Activated naive CD4-positive, alpha-beta T cell treated with anti-CD3 and anti-CD28 coated beads, Interleukin-2, amount 50 U/mL, for 24 hours (primary cell): Measurements from ENCODE around the gene AIM2.

Experiments
- H3K27ac Mint-ChIP-seq: one replicate; pipeline ENCODE4 v1.8.0; 2021; ENCODE audit warnings: mild to moderate bottlenecking, mixed read lengths
- H3K27me3 Mint-ChIP-seq: one replicate; pipeline ENCODE4 v1.8.0; 2021; ENCODE audit warnings: mixed read lengths
- H3K36me3 Mint-ChIP-seq: one replicate; pipeline ENCODE4 v1.8.0; 2021; ENCODE audit warnings: mixed read lengths
- H3K4me1 Mint-ChIP-seq: one replicate; pipeline ENCODE4 v1.8.0; 2021; ENCODE audit warnings: mixed read lengths
- H3K4me3 Mint-ChIP-seq: one replicate; pipeline ENCODE4 v1.8.0; 2021; ENCODE audit warnings: mild to moderate bottlenecking, mixed read lengths
- H3K9me3 Mint-ChIP-seq: one replicate; pipeline ENCODE4 v1.8.0; 2021; ENCODE audit warnings: mixed read lengths

Gene AIM2

GRCh38 chr1:159088546-159089183 is 12.1 kb upstream of the AIM2 start:
- H3K36me3 Mint-ChIP-seq: no peaks in the 10 kb centered on the region
- no peaks in the 10 kb centered on the region for H3K9me3 Mint-ChIP-seq
- H3K4me3 Mint-ChIP-seq: no peak overlapping the region
- no peaks in the 10 kb centered on the region for H3K27me3 Mint-ChIP-seq
- H3K27ac Mint-ChIP-seq: no peak overlapping the region
- H3K4me1 Mint-ChIP-seq: peaks cover 26% of the 10 kb centered on the region

DNA sequence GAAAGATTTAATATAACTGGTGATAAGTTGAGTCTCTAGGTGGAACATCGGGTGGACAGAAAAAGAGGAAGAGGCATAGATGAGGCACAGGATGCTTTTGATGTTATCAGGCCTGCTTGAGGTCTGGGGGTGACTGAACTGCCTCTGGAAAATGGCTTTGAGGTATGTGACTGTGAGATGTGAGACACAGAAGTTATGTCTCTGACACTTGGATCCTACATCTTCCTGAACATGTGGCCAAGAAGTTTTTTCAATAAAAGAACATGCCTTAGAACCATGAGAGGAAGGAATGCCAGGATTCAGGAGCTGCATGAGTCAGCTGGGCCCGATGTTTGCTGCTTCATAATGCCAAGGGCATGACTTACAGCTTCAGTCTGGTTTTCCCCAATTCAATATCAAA is 11.5 kb upstream of the AIM2 start:
- H3K27me3 Mint-ChIP-seq: no peaks in the 10 kb centered on the region
- no peaks in the 10 kb centered on the region for H3K9me3 Mint-ChIP-seq
- no peak overlapping the region for H3K4me3 Mint-ChIP-seq
- no peaks in the 10 kb centered on the region for H3K36me3 Mint-ChIP-seq
- H3K27ac Mint-ChIP-seq: no peak overlapping the region
- H3K4me1 Mint-ChIP-seq: peaks cover 26% of the 10 kb centered on the region

DNA sequence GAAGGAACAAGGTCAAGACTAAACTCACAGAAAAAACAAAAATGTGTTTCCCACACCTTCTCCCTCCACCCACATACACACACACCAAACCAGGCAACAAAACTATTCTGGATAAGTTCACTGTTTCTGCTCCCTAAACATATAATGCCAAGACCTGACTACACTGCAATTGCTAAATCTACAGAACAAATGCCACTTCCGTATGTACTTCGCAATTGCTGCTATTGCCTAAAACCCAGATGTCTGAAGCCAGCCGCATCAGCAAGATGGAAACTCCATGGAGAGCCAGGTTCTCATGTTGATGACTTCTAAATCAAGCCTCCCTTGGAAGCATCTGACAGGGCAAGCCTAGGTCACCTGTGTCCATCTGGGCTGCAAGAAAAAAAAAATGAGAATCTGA is 8.3 kb upstream of the AIM2 start:
- Mint-ChIP-seq H3K27me3 (peaks cover 2% of the 10 kb centered on the region), H3K9me3 (no peaks in the 10 kb centered on the region), H3K36me3 (no peaks in the 10 kb centered on the region), H3K4me1 (peaks cover 9% of the 10 kb centered on the region), H3K27ac (no peak overlapping the region), H3K4me3 (no peak overlapping the region)

- Mint-ChIP-seq H3K27me3 (peaks cover 2% of the 10 kb centered on the region), H3K4me1 (peaks cover 9% of the 10 kb centered on the region), H3K36me3 (no peaks in the 10 kb centered on the region), H3K9me3 (no peaks in the 10 kb centered on the region), H3K27ac (no peak overlapping the region), H3K4me3 (no peak overlapping the region)
Observed at GRCh38 chr1:159084152-159084551, 7.6 kb upstream of the AIM2 start.

DNA sequence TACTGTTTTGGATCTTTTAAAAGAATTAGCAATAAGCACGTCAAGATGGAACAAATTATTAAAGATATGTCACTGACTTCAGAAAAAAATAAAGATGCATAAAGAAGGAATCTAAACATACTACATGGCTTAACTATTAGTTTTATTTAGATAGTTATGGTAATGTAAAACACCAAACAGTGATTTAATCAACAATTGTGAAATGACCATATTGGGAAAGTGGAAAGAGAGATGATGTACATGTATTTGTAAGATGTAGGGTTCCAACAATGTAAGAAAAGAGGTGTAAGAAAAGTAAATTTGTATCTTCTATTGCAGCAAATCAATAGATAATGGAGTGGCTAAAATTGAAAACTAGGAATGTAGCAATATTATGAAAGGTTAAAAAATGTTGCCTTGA is 6.4 kb upstream of the AIM2 start:
- H3K4me3 Mint-ChIP-seq: no peak overlapping the region
- peaks cover 2% of the 10 kb centered on the region for H3K27me3 Mint-ChIP-seq
- H3K36me3 Mint-ChIP-seq: no peaks in the 10 kb centered on the region
- H3K4me1 Mint-ChIP-seq: peaks cover 6% of the 10 kb centered on the region
- no peaks in the 10 kb centered on the region for H3K9me3 Mint-ChIP-seq
- no peak overlapping the region for H3K27ac Mint-ChIP-seq

GRCh38 chr1:159081626-159082025 is 5.1 kb upstream of the AIM2 start:
- Mint-ChIP-seq H3K9me3 (no peaks in the 10 kb centered on the region), H3K4me3 (no peak overlapping the region), H3K27ac (no peak overlapping the region), H3K36me3 (no peaks in the 10 kb centered on the region), H3K4me1 (peaks cover 16% of the 10 kb centered on the region), H3K27me3 (peaks cover 2% of the 10 kb centered on the region)

DNA sequence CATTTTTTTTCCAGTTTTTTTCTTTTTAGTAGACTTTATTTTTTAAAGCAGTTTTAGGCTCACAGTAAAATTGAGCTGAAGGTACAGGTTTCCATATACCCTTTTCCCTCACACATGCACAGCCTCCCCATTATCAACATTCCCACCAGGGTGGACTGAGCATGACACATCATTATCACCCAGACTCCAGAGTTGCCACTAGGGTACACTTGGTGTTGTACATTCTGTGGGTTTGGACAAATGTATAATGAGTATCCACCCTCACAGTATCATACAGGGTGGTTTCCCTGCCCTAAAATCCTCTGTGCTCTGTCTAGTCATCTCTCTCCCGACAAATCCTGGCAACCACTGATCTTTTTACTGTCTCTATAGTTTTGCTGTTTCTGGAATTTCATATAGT is 3.0 kb upstream of the AIM2 start:
- no peaks in the 10 kb centered on the region for H3K9me3 Mint-ChIP-seq
- no peak overlapping the region for H3K4me3 Mint-ChIP-seq
- H3K27ac Mint-ChIP-seq: no peak overlapping the region

DNA sequence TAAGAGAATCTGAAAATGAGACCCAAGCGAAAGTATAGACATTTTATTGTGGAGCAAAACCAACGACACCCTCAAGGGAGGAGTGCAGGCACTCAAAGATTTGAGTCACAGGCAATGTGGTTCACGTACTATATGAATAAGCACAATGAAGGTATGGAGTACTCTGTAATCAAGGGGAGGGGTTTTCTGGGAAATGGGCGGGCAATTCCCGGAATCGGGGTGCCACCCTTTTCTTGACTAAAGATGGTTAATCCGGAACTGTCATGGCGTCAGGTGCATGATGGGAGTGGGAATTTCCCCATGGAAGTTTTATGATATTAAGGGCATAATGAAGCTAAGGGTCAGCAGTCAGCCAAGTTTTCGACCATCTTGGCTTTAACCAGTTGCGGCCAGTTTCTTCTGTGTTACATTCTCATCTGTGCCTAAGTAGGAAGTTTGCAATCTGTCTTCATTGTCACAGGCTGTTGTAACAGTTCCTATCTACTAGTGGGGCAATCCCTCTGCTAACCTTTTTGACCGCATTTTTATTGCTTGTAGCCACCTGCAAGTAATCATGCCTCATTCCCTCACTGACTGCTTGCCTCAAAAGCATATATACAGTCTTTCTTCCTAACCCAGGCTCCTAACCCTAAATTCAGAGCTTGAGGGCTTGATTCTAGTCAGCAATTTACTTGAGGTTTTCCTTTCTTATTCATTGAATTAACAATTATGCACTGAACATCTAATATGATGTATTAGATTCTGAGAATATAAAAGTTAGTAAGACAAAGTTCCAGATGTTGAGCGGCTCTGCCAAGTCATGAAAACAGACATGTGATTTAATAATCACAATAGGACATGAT is 775 bp upstream of the AIM2 start:
- peak overlapping the region; percentile 94 for H3K27ac Mint-ChIP-seq
- no peaks in the 10 kb centered on the region for H3K36me3 Mint-ChIP-seq

More for the DNA sequence above, 3.0 kb upstream of the AIM2 start:
- Mint-ChIP-seq H3K36me3 (no peaks in the 10 kb centered on the region), H3K27me3 (peaks cover 2% of the 10 kb centered on the region), H3K4me1 (peaks cover 20% of the 10 kb centered on the region)

GRCh38 chr1:159071970-159072582 is 4.5 kb downstream of the AIM2 start:
- Mint-ChIP-seq H3K9me3 (no peaks in the 10 kb centered on the region), H3K4me3 (no peak overlapping the region), H3K4me1 (peaks cover 30% of the 10 kb centered on the region), H3K36me3 (peaks cover 1% of the 10 kb centered on the region), H3K27ac (no peak overlapping the region), H3K27me3 (peaks cover 1% of the 10 kb centered on the region)

More for the DNA sequence above, 775 bp upstream of the AIM2 start:
- Mint-ChIP-seq H3K4me1 (peaks cover 20% of the 10 kb centered on the region), H3K27me3 (peaks cover 1% of the 10 kb centered on the region), H3K4me3 (peak overlapping the region; percentile 27), H3K9me3 (no peaks in the 10 kb centered on the region)

GRCh38 chr1:159068886-159069285 is 7.7 kb downstream of the AIM2 start:
- Mint-ChIP-seq H3K27me3 (peaks cover 1% of the 10 kb centered on the region), H3K9me3 (no peaks in the 10 kb centered on the region), H3K36me3 (peaks cover 1% of the 10 kb centered on the region), H3K4me1 (peaks cover 28% of the 10 kb centered on the region), H3K4me3 (no peak overlapping the region), H3K27ac (no peak overlapping the region)

DNA sequence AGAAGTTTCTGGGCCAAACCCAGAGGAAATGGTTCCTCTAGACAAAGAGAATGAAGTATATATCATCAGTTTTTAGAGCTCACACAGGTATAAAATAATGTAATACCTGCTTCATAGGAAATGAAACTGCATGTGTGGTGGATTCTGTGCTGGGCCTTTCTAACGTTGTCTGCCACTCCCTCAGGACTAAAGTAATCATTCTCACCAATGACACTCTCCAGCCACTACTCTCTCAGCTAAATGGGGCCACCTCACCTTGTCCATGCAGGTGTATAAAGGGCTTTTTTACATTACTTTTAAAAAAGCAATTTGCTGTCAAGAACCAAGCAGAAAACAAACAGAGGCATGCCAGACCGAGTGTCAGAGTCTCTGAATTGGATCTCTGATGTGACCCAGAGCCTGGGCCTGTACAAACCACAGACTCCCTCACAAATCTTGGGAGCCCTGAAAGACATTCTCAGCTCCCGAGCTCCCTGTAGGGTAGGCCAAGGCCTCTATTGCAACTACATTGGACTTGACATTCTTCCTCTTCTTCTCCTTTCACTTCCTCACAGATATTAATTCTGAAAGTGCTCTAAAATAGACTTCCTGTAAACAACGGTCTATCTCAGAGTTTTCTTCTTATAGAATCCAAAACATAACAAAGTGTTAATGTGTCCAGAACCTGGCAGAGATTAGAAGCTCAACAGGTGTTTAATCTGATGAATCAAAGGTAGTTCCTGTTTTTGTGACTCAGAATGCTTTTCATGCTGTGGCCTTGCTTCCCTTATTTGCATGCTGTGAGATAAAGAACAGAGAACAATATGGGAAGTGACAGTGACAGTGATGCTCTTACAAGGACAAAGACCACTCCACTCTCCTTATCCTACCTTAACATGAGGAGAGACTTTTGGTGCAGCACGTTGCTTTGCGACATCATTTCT is 8.6 kb downstream of the AIM2 start:
- H3K4me3 Mint-ChIP-seq: peak overlapping the region; percentile 74
- H3K27me3 Mint-ChIP-seq: peaks cover 1% of the 10 kb centered on the region
- no peaks in the 10 kb centered on the region for H3K9me3 Mint-ChIP-seq
- H3K4me1 Mint-ChIP-seq: peaks cover 28% of the 10 kb centered on the region
- peaks cover 1% of the 10 kb centered on the region for H3K36me3 Mint-ChIP-seq
- H3K27ac Mint-ChIP-seq: peak overlapping the region; percentile 95

GRCh38 chr1:159066108-159066507 is 10.5 kb downstream of the AIM2 start:
- H3K27me3 Mint-ChIP-seq: no peaks in the 10 kb centered on the region
- H3K4me3 Mint-ChIP-seq: no peak overlapping the region
- H3K36me3 Mint-ChIP-seq: peaks cover 1% of the 10 kb centered on the region
- peaks cover 28% of the 10 kb centered on the region for H3K4me1 Mint-ChIP-seq
- H3K27ac Mint-ChIP-seq: peak overlapping the region; percentile 56
- H3K9me3 Mint-ChIP-seq: no peaks in the 10 kb centered on the region

DNA sequence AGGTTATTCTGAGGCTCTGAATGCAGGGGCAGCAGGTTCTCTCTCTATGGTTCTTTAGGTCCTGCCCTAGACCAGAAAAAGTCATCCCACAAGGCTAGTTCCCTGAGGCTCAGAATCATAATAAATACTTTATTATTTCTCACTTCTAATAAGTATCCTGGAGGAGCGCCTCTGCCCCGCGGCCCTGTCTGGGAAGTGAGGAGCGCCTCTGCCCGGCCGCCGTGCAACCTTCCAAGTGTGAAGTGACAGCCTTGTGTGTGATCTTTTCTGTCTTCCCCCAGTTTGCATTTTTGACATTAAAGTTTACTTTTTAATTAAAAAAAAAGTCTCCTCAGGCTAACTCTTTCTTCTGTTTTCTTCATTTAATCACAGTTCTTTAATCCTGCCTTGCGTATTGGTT is 11.5 kb downstream of the AIM2 start:
- Mint-ChIP-seq H3K36me3 (peaks cover 1% of the 10 kb centered on the region), H3K27ac (no peak overlapping the region)

GRCh38 chr1:159058751-159059150 is 17.8 kb downstream of the AIM2 start:
- H3K27me3 Mint-ChIP-seq: no peaks in the 10 kb centered on the region
- H3K4me1 Mint-ChIP-seq: peaks cover 21% of the 10 kb centered on the region
- no peaks in the 10 kb centered on the region for H3K9me3 Mint-ChIP-seq
- H3K4me3 Mint-ChIP-seq: no peak overlapping the region
- H3K27ac Mint-ChIP-seq: no peak overlapping the region
- peaks cover 14% of the 10 kb centered on the region for H3K36me3 Mint-ChIP-seq

More for the DNA sequence above, 11.5 kb downstream of the AIM2 start:
- no peaks in the 10 kb centered on the region for H3K9me3 Mint-ChIP-seq
- H3K4me1 Mint-ChIP-seq: peaks cover 33% of the 10 kb centered on the region
- no peaks in the 10 kb centered on the region for H3K27me3 Mint-ChIP-seq
- no peak overlapping the region for H3K4me3 Mint-ChIP-seq

GRCh38 chr1:159056069-159056698 is 20.4 kb downstream of the AIM2 start:
- Mint-ChIP-seq H3K27ac (peak overlapping the region; percentile 18), H3K27me3 (no peaks in the 10 kb centered on the region), H3K9me3 (no peaks in the 10 kb centered on the region), H3K4me3 (no peak overlapping the region), H3K4me1 (peaks cover 42% of the 10 kb centered on the region), H3K36me3 (peaks cover 31% of the 10 kb centered on the region)
